ENCODE results near the gene TSEN2.

- TF ChIP-seq POLR2AphosphoS5 (IDR thresholded peaks at IDR 0.05): no peak
- TF ChIP-seq CTCF (IDR thresholded peaks at IDR 0.05): no peak
These were observed 72.0 kb downstream of the TSEN2 start for GRCh38 chr3:12556314-12556689.

Data from transverse colon (tissue), 4 donors.